ENCODE data around the gene IDUA.
"Not testable (repeated sequence)": the region's sequence is repeated elsewhere in the genome, so short reads cannot be mapped to it uniquely, and the experiment has no call there.

The IDUA gene

DNA sequence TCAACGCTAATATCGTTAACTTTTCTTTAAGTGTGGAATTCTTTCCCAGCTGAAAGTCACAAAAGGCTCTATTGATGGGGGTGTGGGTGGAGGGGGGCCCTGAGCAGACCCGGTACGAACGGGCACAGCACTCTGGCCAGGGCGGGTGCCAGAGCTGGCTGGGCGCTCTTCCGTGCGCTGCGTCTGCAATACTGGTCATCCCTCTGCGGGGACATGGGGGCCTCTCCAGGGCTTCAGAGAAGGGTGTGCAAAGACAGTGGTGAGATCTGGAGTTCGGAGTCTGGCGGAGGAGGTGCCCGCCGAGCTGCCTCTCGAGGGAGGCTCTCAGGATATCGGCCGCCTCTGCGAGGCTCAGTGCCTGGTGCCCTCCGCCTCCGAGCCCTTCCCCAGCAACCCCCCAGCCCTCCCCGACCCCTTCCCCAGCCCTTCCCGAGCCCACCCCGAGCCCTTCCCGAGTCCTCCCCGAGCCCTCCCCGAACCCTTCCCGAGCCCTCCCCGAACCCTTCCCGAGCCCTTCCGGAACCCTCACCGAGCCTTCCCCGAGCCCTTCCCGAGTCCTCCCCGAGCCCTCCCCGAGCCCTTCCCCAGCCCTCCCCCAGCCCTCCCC is 58.9 kb downstream of the IDUA start:
- no peak for TF ChIP-seq TARDBP (IDR thresholded peaks at IDR 0.05)
- no peak for TF ChIP-seq SP1 (IDR thresholded peaks at IDR 0.05)
- TF ChIP-seq L3MBTL2 (conservative IDR thresholded peaks at IDR 0.05), result no peak
- TF ChIP-seq ELF4 (IDR thresholded peaks at IDR 0.05), result no peak
- TF ChIP-seq HDGF (IDR thresholded peaks at IDR 0.05; ENCODE audit: borderline replicate concordance), result no peak
- TF ChIP-seq FOXA1 (IDR thresholded peaks at IDR 0.05), result no peak
- TF ChIP-seq, protein P1, sequence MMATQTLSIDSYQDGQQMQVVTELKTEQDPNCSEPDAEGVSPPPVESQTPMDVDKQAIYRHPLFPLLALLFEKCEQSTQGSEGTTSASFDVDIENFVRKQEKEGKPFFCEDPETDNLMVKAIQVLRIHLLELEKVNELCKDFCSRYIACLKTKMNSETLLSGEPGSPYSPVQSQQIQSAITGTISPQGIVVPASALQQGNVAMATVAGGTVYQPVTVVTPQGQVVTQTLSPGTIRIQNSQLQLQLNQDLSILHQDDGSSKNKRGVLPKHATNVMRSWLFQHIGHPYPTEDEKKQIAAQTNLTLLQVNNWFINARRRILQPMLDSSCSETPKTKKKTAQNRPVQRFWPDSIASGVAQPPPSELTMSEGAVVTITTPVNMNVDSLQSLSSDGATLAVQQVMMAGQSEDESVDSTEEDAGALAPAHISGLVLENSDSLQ (IDR thresholded peaks at IDR 0.05), result no peak
- no peak for TF ChIP-seq SUZ12 (IDR thresholded peaks at IDR 0.05)
- no peak for TF ChIP-seq CTBP1 (IDR thresholded peaks at IDR 0.05; ENCODE audit: borderline replicate concordance)
- TF ChIP-seq FOXK2 (IDR thresholded peaks at IDR 0.05), result no peak
- TF ChIP-seq FOXM1 (IDR thresholded peaks at IDR 0.05; ENCODE audit: borderline replicate concordance), result no peak
- no peak for TF ChIP-seq BHLHE40 (IDR thresholded peaks at IDR 0.05; ENCODE audit: borderline replicate concordance)
- no peak for TF ChIP-seq ARNT (IDR thresholded peaks at IDR 0.05)
- TF ChIP-seq LEF1 (IDR thresholded peaks at IDR 0.05; ENCODE audit: borderline replicate concordance), result no peak
- ChIA-PET POLR2A (no interaction called here), CTCF (no interaction called here)
- DNase-seq (ENCODE audit: extremely low spot score), result peak; percentile 65

- peak; percentile 57 for DNase-seq (ENCODE audit: extremely low spot score)
- CTCF ChIA-PET, POLR2A ChIA-PET: not testable (repeated sequence)
Measured at GRCh38 chr4:1046581-1047011, 59.8 kb downstream of the IDUA start.

GRCh38 chr4:1047106-1047975 is 60.5 kb downstream of the IDUA start:
- TF ChIP-seq L3MBTL2 (conservative IDR thresholded peaks at IDR 0.05) (no peak), FOXA1 (IDR thresholded peaks at IDR 0.05) (no peak), HDGF (IDR thresholded peaks at IDR 0.05; ENCODE audit: borderline replicate concordance) (no peak), SUZ12 (IDR thresholded peaks at IDR 0.05) (no peak), NFRKB (IDR thresholded peaks at IDR 0.05) (no peak), LEF1 (IDR thresholded peaks at IDR 0.05; ENCODE audit: borderline replicate concordance) (no peak), ZNF384 (IDR thresholded peaks at IDR 0.05) (no peak), ELF4 (IDR thresholded peaks at IDR 0.05) (no peak), SP1 (IDR thresholded peaks at IDR 0.05) (no peak), FOXM1 (IDR thresholded peaks at IDR 0.05; ENCODE audit: borderline replicate concordance) (no peak), FOXK2 (IDR thresholded peaks at IDR 0.05) (no peak), ARNT (IDR thresholded peaks at IDR 0.05) (no peak), BHLHE40 (IDR thresholded peaks at IDR 0.05; ENCODE audit: borderline replicate concordance) (no peak), TARDBP (IDR thresholded peaks at IDR 0.05) (no peak), CTBP1 (IDR thresholded peaks at IDR 0.05; ENCODE audit: borderline replicate concordance) (no peak)
- TF ChIP-seq, protein P1 (IDR thresholded peaks at IDR 0.05), result no peak
- CTCF ChIA-PET, result no interaction called here
- POLR2A ChIA-PET, result no interaction called here
- no peak for DNase-seq (ENCODE audit: extremely low spot score)

DNA sequence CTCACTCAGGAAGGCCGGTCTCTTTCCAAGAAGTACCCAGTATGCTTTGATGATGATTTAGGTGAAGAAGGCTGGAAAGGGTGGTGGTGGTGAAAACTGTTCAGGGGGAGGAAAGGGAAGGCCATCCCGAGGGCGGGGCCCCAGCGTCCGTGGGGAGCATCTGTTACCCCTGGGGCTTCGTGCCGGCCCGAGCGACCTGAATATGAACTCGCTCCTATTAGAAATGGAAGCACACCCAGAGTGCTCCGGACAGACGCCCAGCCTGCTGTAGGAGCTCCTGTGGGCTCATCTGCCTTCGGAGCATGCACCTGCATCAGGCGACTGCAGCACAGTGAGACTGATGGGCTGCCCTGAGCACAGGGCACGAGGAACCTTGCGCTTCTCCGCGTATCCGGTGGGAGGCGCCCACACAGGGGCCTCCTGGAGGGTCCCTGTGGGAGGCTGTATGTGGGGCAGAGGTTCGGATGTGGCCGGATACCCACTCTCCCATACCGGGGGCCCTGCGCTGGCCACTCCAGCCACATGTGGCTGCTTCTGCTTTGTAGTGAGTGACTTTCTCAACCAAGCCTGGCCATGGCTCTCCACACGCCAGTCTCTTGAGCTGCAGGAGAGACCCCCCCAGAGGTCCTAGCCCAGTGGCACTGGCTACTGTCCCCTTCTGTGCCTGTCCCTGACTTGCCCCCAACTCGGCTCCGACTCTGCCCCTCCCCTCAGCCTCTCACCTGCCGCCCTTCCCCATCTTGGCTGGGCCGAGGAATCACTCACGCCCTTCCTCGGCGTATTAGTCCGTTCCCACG is 61.3 kb downstream of the IDUA start:
- no peak for DNase-seq (ENCODE audit: extremely low spot score)
- CTCF ChIA-PET, result no interaction called here
- POLR2A ChIA-PET, result no interaction called here
- TF ChIP-seq ARNT (IDR thresholded peaks at IDR 0.05) (no peak), BHLHE40 (IDR thresholded peaks at IDR 0.05; ENCODE audit: borderline replicate concordance) (no peak), SP1 (IDR thresholded peaks at IDR 0.05) (no peak), SUZ12 (IDR thresholded peaks at IDR 0.05) (no peak), FOXM1 (IDR thresholded peaks at IDR 0.05; ENCODE audit: borderline replicate concordance) (no peak), L3MBTL2 (conservative IDR thresholded peaks at IDR 0.05) (no peak), LEF1 (IDR thresholded peaks at IDR 0.05; ENCODE audit: borderline replicate concordance) (no peak), FOXA1 (IDR thresholded peaks at IDR 0.05) (no peak), CTBP1 (IDR thresholded peaks at IDR 0.05; ENCODE audit: borderline replicate concordance) (no peak), FOXK2 (IDR thresholded peaks at IDR 0.05) (no peak), TARDBP (IDR thresholded peaks at IDR 0.05) (no peak), HDGF (IDR thresholded peaks at IDR 0.05; ENCODE audit: borderline replicate concordance) (no peak), NFRKB (IDR thresholded peaks at IDR 0.05) (no peak), ELF4 (IDR thresholded peaks at IDR 0.05) (no peak), ZNF384 (IDR thresholded peaks at IDR 0.05) (no peak)
- TF ChIP-seq, protein P1 (IDR thresholded peaks at IDR 0.05), result no peak

DNA sequence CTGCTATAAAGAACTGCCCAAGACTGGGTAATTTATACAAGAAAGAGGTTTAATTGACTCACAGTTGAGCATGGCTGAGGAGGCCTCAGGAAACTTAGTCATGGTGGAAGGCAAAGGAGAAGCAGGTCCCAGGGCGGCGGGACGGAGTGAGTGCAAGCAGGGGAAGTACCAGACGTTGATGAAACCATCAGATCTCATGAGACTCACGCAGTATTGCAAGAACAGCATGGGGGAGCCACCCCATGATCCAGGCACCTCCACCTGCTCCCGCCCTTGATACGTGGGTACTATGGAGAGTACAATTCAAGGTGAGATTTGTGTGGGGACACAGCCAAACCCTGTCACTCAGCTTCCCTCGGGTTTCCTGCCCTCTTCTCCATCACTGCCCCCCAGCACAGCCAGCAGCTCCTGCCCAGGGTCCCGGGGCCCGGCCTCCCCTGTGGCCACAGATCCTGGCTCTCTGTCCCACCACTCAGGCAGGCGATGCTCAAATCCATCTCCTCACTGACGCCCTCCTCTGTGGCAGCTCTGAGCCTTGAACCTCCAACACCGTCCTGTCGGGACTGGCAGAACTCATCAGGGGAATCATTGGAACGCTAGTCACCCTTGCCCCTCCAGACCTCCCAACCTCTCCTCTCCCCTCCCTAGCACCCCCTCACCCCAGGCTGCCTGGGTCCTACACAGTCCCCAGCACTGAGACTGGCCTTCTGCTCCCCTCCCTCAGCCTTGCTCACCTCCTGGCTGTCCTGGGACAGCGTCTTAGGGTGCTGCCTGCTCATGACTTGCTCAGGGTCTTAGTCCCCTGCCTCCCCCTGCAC is 62.1 kb downstream of the IDUA start:
- POLR2A ChIA-PET, result no interaction called here
- CTCF ChIA-PET, result interaction anchor here (0.6 kb wide), 1 partner anchor 59 kb away, joined by 3 read pairs; no protein-coding TSS in a partner anchor
- TF ChIP-seq SUZ12 (IDR thresholded peaks at IDR 0.05) (no peak), NFRKB (IDR thresholded peaks at IDR 0.05) (no peak), ELF4 (IDR thresholded peaks at IDR 0.05) (no peak), SP1 (IDR thresholded peaks at IDR 0.05) (no peak), TARDBP (IDR thresholded peaks at IDR 0.05) (no peak), CTBP1 (IDR thresholded peaks at IDR 0.05; ENCODE audit: borderline replicate concordance) (no peak), HDGF (IDR thresholded peaks at IDR 0.05; ENCODE audit: borderline replicate concordance) (no peak)
- TF ChIP-seq, protein P1 (IDR thresholded peaks at IDR 0.05), result no peak
- DNase-seq (ENCODE audit: extremely low spot score), result no peak
